H1 (cell line): ENCODE measurements around the gene CCDC88C. TPM values are rescaled to one million over a fixed set of nuclear protein-coding genes. Genes with fewer than 3 reads are reported as not detected.

Experiments
- CTCF ChIA-PET: fragments of 300-600 bp; sonication (Branson Sonifier 250); formaldehyde crosslinking; loops from one replicate; lab custom pipeline; 2021; ENCODE audit not compliant: partially characterized antibody; lab: Charles Lee
- POLR2A ChIA-PET: fragments of 300-600 bp; sonication (Branson Sonifier 250); formaldehyde crosslinking; loops from one replicate; lab custom pipeline; 2021; ENCODE audit warnings: inconsistent platforms; ENCODE audit not compliant: partially characterized antibody; lab: Charles Lee
- DNase-seq, 2 experiments: peaks; one replicate each; pipeline versions ENCODE4 v3.0.0 to v3.0.0-alpha.2; 2010 to 2022; ENCODE audit warnings: low spot score in 2 of 2, low read depth in 1 of 2, mixed read lengths in 1 of 2
- FAIRE-seq: peaks from 2 replicates; lab custom pipeline; 2011; peaks lifted over from hg19 to GRCh38; lab: Jason Lieb, UNC
- H2AFZ ChIP-seq: 2 replicates; pipeline ENCODE4 v1.8.1; 2012; ENCODE audit warnings: low read length, inconsistent platforms
- H2AK5ac ChIP-seq: 2 replicates; pipeline ENCODE4 v1.6.1; 2013; ENCODE audit warnings: low read depth, low read length
- H2BK120ac ChIP-seq: replicated peaks from 2 replicates; pipeline ENCODE3; 2013; ENCODE audit warnings: low read depth, low read length, inconsistent platforms
- H2BK12ac ChIP-seq: 2 replicates; pipeline ENCODE4 v1.6.1; 2013; ENCODE audit warnings: low read depth, low read length
- H2BK15ac ChIP-seq: 2 replicates; pipeline ENCODE4 v1.6.1; 2013; ENCODE audit warnings: low read length
- H2BK20ac ChIP-seq: 2 replicates; pipeline ENCODE4 v1.6.1; 2013; ENCODE audit warnings: low read length
- H2BK5ac ChIP-seq: 2 replicates; pipeline ENCODE4 v1.6.1; 2013; ENCODE audit warnings: low read depth, low read length
- H3K14ac ChIP-seq: 2 replicates; pipeline ENCODE4 v1.6.1; 2013; ENCODE audit warnings: inconsistent platforms; ENCODE audit not compliant: insufficient read length
- H3K18ac ChIP-seq: 2 replicates; pipeline ENCODE4 v1.6.1; 2013; ENCODE audit warnings: low read length; ENCODE audit errors: extremely low read depth
- H3K23ac ChIP-seq: 2 replicates; pipeline ENCODE4 v1.6.1; 2013; ENCODE audit warnings: inconsistent platforms; ENCODE audit not compliant: insufficient read length
- H3K23me2 ChIP-seq: 2 replicates; pipeline ENCODE4 v1.6.1; 2013; ENCODE audit warnings: low read depth, low read length
- H3K27ac ChIP-seq: 2 replicates; pipeline ENCODE4 v1.6.1; 2011; ENCODE audit warnings: low read depth, low read length, inconsistent platforms
- H3K27me3 ChIP-seq, 4 experiments: replicated peaks in 1 of 4; 1 replicate in 1 of 4; 2 replicates in 3 of 4; pipeline versions ENCODE4 v1.6.1 to v1.8.1; 2011 to 2013; ENCODE audit warnings: low read length in 3 of 4, mild to moderate bottlenecking in 3 of 4, inconsistent platforms in 2 of 4, mixed read lengths in 2 of 4, moderate library complexity in 1 of 4; ENCODE audit not compliant: control insufficient read depth in 3 of 4, insufficient read depth in 3 of 4; ENCODE audit errors: extremely low read depth in 1 of 4
- H3K36me3 ChIP-seq, 4 experiments: 2 replicates each; pipeline versions ENCODE4 v1.6.1 to v1.8.1; 2011 to 2013; ENCODE audit warnings: mild to moderate bottlenecking in 4 of 4, low read length in 3 of 4, moderate library complexity in 2 of 4, control low read depth in 1 of 4, inconsistent platforms in 1 of 4; ENCODE audit not compliant: insufficient read depth in 4 of 4, control insufficient read depth in 2 of 4
- H3K4ac ChIP-seq: replicated peaks from 2 replicates; pipeline ENCODE3; 2013; ENCODE audit warnings: low read length, low read depth, mixed read lengths, inconsistent platforms; ENCODE audit not compliant: insufficient read length
- H3K4me1 ChIP-seq, 4 experiments: replicated peaks in 1 of 4; 1 replicate in 1 of 4; 2 replicates in 3 of 4; pipeline versions ENCODE4 v1.6.1 to v1.8.1; 2011 to 2013; ENCODE audit warnings: low read length in 3 of 4, inconsistent platforms in 2 of 4, mixed read lengths in 1 of 4; ENCODE audit not compliant: insufficient read depth in 4 of 4, control insufficient read depth in 3 of 4
- H3K4me2 ChIP-seq, 2 experiments: 2 replicates each; pipeline versions ENCODE4 v1.6.1 to v1.8.1; 2011 to 2013; ENCODE audit warnings: low read depth in 2 of 2, low read length in 2 of 2, control low read depth in 1 of 2, inconsistent platforms in 1 of 2, mild to moderate bottlenecking in 1 of 2; ENCODE audit not compliant: insufficient read depth in 1 of 2
- H3K4me3 ChIP-seq, 4 experiments: fragments of 200-600, 300-600 bp in 1 of 4; sonication (generic), shearing (Covaris generic), sonication (Bioruptor Twin) in 1 of 4; 2 replicates each; pipeline versions ENCODE4 v1.5.1 to v1.8.1; 2011 to 2016; ENCODE audit warnings: low read length in 4 of 4, low read depth in 3 of 4, control low read depth in 2 of 4, inconsistent platforms in 2 of 4, mild to moderate bottlenecking in 2 of 4, mixed read lengths in 1 of 4, moderate library complexity in 1 of 4; ENCODE audit not compliant: insufficient read depth in 2 of 4; ENCODE audit errors: extremely low read depth in 1 of 4
- H3K56ac ChIP-seq: replicated peaks from 2 replicates; pipeline ENCODE3; 2013; ENCODE audit warnings: low read depth, mild to moderate bottlenecking, mixed read lengths, low read length, inconsistent platforms; ENCODE audit not compliant: insufficient read length
- H3K79me1 ChIP-seq: 2 replicates; pipeline ENCODE4 v1.6.1; 2013; ENCODE audit warnings: low read depth, low read length, control low read depth
- H3K79me2 ChIP-seq, 2 experiments: 2 replicates each; pipeline versions ENCODE4 v1.6.1 to v1.8.1; 2012 to 2013; ENCODE audit warnings: low read length in 2 of 2, mild to moderate bottlenecking in 2 of 2, inconsistent platforms in 1 of 2; ENCODE audit not compliant: insufficient read depth in 2 of 2, control insufficient read depth in 1 of 2
- H3K9ac ChIP-seq, 4 experiments: replicated peaks in 1 of 4; 1 replicate in 1 of 4; 2 replicates in 3 of 4; pipeline versions ENCODE4 v1.6.1 to v1.8.1; 2011 to 2013; ENCODE audit warnings: low read depth in 3 of 4, low read length in 3 of 4, control low read depth in 2 of 4, mild to moderate bottlenecking in 2 of 4, moderate library complexity in 2 of 4, inconsistent platforms in 1 of 4; ENCODE audit errors: extremely low read depth in 1 of 4
- H3K9me3 ChIP-seq, 2 experiments: 2 replicates each; pipeline versions ENCODE4 v1.6.1 to v1.8.1; 2012 to 2013; ENCODE audit warnings: mild to moderate bottlenecking in 2 of 2, moderate library complexity in 2 of 2, control low read depth in 1 of 2, inconsistent platforms in 1 of 2, low read depth in 1 of 2, low read length in 1 of 2, mixed read lengths in 1 of 2; ENCODE audit not compliant: insufficient read depth in 2 of 2
- H4K20me1 ChIP-seq, 2 experiments: replicated peaks in 1 of 2; 2 replicates each; pipeline versions ENCODE3 to v1.8.1; 2011 to 2013; ENCODE audit warnings: inconsistent platforms in 2 of 2, low read length in 2 of 2, mild to moderate bottlenecking in 1 of 2; ENCODE audit not compliant: insufficient read depth in 2 of 2, control insufficient read depth in 1 of 2
- H4K5ac ChIP-seq: 2 replicates; pipeline ENCODE4 v1.6.1; 2013; ENCODE audit warnings: low read length, low read depth, mixed read lengths, inconsistent platforms; ENCODE audit not compliant: insufficient read length
- H4K8ac ChIP-seq: 2 replicates; pipeline ENCODE4 v1.8.0; 2013; ENCODE audit warnings: mild to moderate bottlenecking, moderate library complexity, low read length, inconsistent platforms; ENCODE audit not compliant: insufficient read depth; ENCODE audit errors: extremely low read depth
- H4K91ac ChIP-seq: replicated peaks from 2 replicates; pipeline ENCODE3; 2013; ENCODE audit warnings: low read length, mixed read lengths, inconsistent platforms; ENCODE audit not compliant: insufficient read length
- PHF8 ChIP-seq: fragments of 200-600 bp; sonication (generic); conservative IDR thresholded peaks from 2 replicates; pipeline ENCODE4 v1.7.1; 2012; ENCODE audit warnings: low read depth, mild to moderate bottlenecking, inconsistent platforms, low read length, moderate library complexity
- RFX5 ChIP-seq: IDR thresholded peaks from 2 replicates; pipeline ENCODE4 v1.6.1; 2011; ENCODE audit warnings: low read depth, low read length, improper control_type of control experiment, borderline replicate concordance
- SIRT6 ChIP-seq: IDR thresholded peaks from one replicate; pipeline ENCODE4 v1.7.1; 2012; ENCODE audit warnings: low read length, inconsistent platforms
- ZNF274 ChIP-seq: IDR thresholded peaks from 2 replicates; pipeline ENCODE4 v1.7.0; 2012; ENCODE audit warnings: low read length, borderline replicate concordance; ENCODE audit errors: extremely low read depth
- WGBS, 2 experiments: shearing (Covaris generic) in 1 of 2; methylation state at CpG; one replicate each; pipeline versions ENCODE4 v1.1.6 to v1.1.7; 2013 to 2015; ENCODE audit warnings: low lambda C conversion rate in 2 of 2, mixed read lengths in 2 of 2, inconsistent platforms in 1 of 2, low coverage in 1 of 2, missing lambda C conversion rate in 1 of 2; ENCODE audit not compliant: insufficient replicate concordance in 2 of 2, insufficient coverage in 1 of 2, insufficient read length in 1 of 2; ENCODE audit errors: extremely low coverage in 1 of 2, missing lambda C conversion rate in 1 of 2; 5-methylcytosine and 5-hydroxymethylcytosine counted together
- polyA plus RNA-seq, 7 experiments: library from polyadenylated mRNA; depleted of rRNA in 3 of 7; stranded (reverse) in 5 of 7; unstranded in 2 of 7; fragments of >200 nt in 5 of 7; fragments of 200-250 nt in 2 of 7; gene quantifications; 1 replicate in 5 of 7; 2 replicates in 1 of 7; 4 replicates in 1 of 7; pipeline versions ENCODE4 v1.2.1 to v1.2.3, GENCODE V29; 2011 to 2013; ENCODE audit warnings: missing spikeins in 2 of 7, mixed read lengths in 2 of 7
- total RNA-seq: library from RNA; stranded (reverse); fragmentation: NEBNext Ultra II Directional; extraction: Animal tissue kit (Norgen Biotek cat#: 25700); gene quantifications from 2 replicates; pipeline ENCODE4 v1.2.1, GENCODE V29; 2021
- TF ChIP-seq, protein P1 (sequence below): IDR thresholded peaks from 2 replicates; pipeline ENCODE4 v1.6.1; 2011; ENCODE audit warnings: low read length, improper control_type of control experiment

CCDC88C gene
- total and polyA plus RNA-seq, 2 of the 8 experiments (the other 6 are each of a cell fraction or from before 2014, with no cell fraction given) = 10.3 to 57.7 TPM

DNA sequence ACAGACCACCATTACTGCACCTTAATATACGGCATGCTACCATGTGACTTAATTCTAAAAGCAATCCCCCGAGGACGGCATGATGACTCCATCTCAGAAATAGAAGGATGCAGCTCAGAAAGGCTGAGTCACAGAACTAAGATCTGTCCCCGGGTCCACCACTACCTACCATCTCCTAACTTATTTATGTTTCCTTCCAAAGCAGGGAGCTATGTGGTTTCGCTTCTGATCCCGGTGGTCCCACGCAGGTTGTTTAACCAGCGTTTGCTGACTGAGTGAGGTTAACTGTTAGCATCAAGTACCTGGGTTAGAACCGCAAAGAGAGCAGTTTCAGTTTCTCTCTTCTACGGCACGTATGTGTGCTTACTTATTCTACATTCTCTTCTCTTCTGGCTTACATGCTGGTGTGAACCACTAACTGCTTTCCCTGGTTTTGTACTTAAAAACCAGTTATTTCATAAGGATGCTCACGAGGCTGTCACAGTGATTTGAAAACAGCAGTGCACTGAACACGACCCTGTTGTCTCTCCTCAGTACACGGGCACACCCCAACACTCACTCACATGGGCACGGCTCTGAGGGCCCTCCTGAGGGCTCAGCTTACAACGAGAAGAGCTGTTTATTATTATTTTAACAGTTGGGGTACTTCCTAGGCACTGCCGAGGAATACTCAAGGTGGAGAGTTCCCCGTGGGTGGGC is 66.7 kb downstream of the CCDC88C start:
- H3K23me2 ChIP-seq = no peaks in the 10 kb centered on the region; the same call in 1 of the 2 replicates
- WGBS, 2 experiments = 87% methylated on average over 18 of the region's 18 CpGs; no CpG with 5 or more reads in 1 of the 2 experiments

More for the DNA sequence above, 66.7 kb downstream of the CCDC88C start:
- DNase-seq = no peak
- H3K14ac ChIP-seq = no peak overlapping the region
- H4K20me1 ChIP-seq = peaks cover 4 to 8% of the 10 kb centered on the region in 2 experiments
- H4K8ac ChIP-seq = no peak overlapping the region; the same call in 1 of the 2 replicates
- ChIA-PET CTCF (interaction anchor here (0.6 to 5.5 kb wide), 16 partner anchors 8 to 1134 kb away, joined by 3 to 40 read pairs (median 4); no protein-coding TSS in a partner anchor), POLR2A (interaction anchor here (1.1 kb wide), 1 partner anchor 158 kb away, joined by 3 read pairs; no protein-coding TSS in a partner anchor)
- no peak overlapping the region for H2BK12ac ChIP-seq
- H2AFZ ChIP-seq = no peak overlapping the region
- H2BK15ac ChIP-seq = no peak overlapping the region
- FAIRE-seq = no peak
- H3K9ac ChIP-seq = no peak overlapping the region; a peak in 2 of 7 replicates
- H3K4me3 ChIP-seq = no peak overlapping the region
- H3K79me2 ChIP-seq = peaks cover 2 to 40% of the 10 kb centered on the region in 2 experiments; a peak in 1 of 4 replicates
- H2AK5ac ChIP-seq = no peak overlapping the region; the same call in 1 of the 2 replicates
- H3K18ac ChIP-seq = no peak overlapping the region
- no peak overlapping the region for H2BK20ac ChIP-seq
- no peak overlapping the region for H3K4me2 ChIP-seq
- no peaks in the 10 kb centered on the region for H3K36me3 ChIP-seq
- H3K79me1 ChIP-seq = peaks cover 15% of the 10 kb centered on the region
- H4K91ac ChIP-seq = no peak overlapping the region
- H3K23ac ChIP-seq = no peak overlapping the region
- H3K9me3 ChIP-seq = no peaks in the 10 kb centered on the region
- TF ChIP-seq, protein P1, sequence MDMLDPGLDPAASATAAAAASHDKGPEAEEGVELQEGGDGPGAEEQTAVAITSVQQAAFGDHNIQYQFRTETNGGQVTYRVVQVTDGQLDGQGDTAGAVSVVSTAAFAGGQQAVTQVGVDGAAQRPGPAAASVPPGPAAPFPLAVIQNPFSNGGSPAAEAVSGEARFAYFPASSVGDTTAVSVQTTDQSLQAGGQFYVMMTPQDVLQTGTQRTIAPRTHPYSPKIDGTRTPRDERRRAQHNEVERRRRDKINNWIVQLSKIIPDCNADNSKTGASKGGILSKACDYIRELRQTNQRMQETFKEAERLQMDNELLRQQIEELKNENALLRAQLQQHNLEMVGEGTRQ = no peak
- no peak for TF ChIP-seq SIRT6
- no peak for TF ChIP-seq PHF8
- TF ChIP-seq RFX5 = no peak
- TF ChIP-seq ZNF274 = no peak
- no peak overlapping the region for H3K4ac ChIP-seq
- H3K56ac ChIP-seq = no peak overlapping the region
- H4K5ac ChIP-seq = no peak overlapping the region
- peaks cover 6 to 29% (median 15%) of the 10 kb centered on the region in 4 experiments for H3K4me1 ChIP-seq
- H3K27me3 ChIP-seq = no peaks in the 10 kb centered on the region
- H3K27ac ChIP-seq = no peak overlapping the region
- H2BK5ac ChIP-seq = no peak overlapping the region; the same call in none of the 2 replicates
- no peak overlapping the region for H2BK120ac ChIP-seq
